Neural crest cell (in vitro differentiated cells): Measurements from ENCODE around the gene FOXF1. TPM values are rescaled to one million over a fixed set of nuclear protein-coding genes. Genes with fewer than 3 reads are reported as not detected.

Source experiments
- DNase-seq: peaks from one replicate; pipeline ENCODE4 v3.0.0; 2021; ENCODE audit warnings: low read depth, mixed read lengths, low spot score
- H3K27ac Mint-ChIP-seq: one replicate; pipeline ENCODE4 v1.8.0; 2021; ENCODE audit warnings: mild to moderate bottlenecking, mixed read lengths; ENCODE audit not compliant: unreplicated experiment
- H3K27me3 Mint-ChIP-seq: 2 replicates; pipeline ENCODE4 v1.8.0; 2021; ENCODE audit warnings: low read depth, mild to moderate bottlenecking, mixed read lengths
- H3K36me3 Mint-ChIP-seq: 2 replicates; pipeline ENCODE4 v1.8.0; 2021; ENCODE audit warnings: low read depth, mild to moderate bottlenecking, mixed read lengths
- H3K4me1 Mint-ChIP-seq: 2 replicates; pipeline ENCODE4 v1.8.0; 2021; ENCODE audit warnings: mixed read lengths
- H3K4me3 Mint-ChIP-seq: one replicate; pipeline ENCODE4 v1.8.0; 2021; ENCODE audit warnings: mild to moderate bottlenecking, mixed read lengths
- H3K9me3 Mint-ChIP-seq: 2 replicates; pipeline ENCODE4 v1.8.0; 2021; ENCODE audit warnings: mixed read lengths
- total RNA-seq: library from RNA; stranded (reverse); gene quantifications from 2 replicates; pipeline ENCODE4 v1.2.1, GENCODE V29; 2021
- TF ChIP-seq, protein P1 (sequence below): fragments of 200-600 bp; sonication (generic); conservative IDR thresholded peaks from 2 replicates; pipeline ENCODE4 v1.5.0; 2021; ENCODE audit warnings: antibody characterized with exemption, mild to moderate bottlenecking

Gene FOXF1
- total RNA-seq, 1 donor from 2014 or later, result not detected

DNA sequence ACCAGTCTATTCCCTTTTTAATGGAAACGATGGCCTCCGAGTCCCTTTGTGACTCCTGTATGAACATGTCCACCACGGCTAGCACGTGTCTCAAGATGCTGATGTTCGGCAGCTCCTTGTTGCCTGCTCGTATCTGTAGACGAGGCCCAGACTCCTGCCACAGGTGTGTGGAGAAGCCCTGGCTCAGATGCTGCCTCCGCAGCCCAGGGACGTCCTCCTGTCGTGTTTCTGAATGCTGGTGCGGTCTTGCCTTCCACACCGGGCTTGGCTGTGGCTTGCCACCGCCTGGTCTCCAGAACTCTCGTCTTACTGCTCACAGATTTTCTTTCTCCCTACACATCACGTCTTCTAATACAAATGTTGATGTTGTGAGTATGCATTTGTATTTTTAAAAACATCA, 17.0 kb downstream of the FOXF1 start:
- no peaks in the 10 kb centered on the region for H3K36me3 Mint-ChIP-seq
- TF ChIP-seq, protein P1, sequence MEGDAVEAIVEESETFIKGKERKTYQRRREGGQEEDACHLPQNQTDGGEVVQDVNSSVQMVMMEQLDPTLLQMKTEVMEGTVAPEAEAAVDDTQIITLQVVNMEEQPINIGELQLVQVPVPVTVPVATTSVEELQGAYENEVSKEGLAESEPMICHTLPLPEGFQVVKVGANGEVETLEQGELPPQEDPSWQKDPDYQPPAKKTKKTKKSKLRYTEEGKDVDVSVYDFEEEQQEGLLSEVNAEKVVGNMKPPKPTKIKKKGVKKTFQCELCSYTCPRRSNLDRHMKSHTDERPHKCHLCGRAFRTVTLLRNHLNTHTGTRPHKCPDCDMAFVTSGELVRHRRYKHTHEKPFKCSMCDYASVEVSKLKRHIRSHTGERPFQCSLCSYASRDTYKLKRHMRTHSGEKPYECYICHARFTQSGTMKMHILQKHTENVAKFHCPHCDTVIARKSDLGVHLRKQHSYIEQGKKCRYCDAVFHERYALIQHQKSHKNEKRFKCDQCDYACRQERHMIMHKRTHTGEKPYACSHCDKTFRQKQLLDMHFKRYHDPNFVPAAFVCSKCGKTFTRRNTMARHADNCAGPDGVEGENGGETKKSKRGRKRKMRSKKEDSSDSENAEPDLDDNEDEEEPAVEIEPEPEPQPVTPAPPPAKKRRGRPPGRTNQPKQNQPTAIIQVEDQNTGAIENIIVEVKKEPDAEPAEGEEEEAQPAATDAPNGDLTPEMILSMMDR, result no peak

DNA sequence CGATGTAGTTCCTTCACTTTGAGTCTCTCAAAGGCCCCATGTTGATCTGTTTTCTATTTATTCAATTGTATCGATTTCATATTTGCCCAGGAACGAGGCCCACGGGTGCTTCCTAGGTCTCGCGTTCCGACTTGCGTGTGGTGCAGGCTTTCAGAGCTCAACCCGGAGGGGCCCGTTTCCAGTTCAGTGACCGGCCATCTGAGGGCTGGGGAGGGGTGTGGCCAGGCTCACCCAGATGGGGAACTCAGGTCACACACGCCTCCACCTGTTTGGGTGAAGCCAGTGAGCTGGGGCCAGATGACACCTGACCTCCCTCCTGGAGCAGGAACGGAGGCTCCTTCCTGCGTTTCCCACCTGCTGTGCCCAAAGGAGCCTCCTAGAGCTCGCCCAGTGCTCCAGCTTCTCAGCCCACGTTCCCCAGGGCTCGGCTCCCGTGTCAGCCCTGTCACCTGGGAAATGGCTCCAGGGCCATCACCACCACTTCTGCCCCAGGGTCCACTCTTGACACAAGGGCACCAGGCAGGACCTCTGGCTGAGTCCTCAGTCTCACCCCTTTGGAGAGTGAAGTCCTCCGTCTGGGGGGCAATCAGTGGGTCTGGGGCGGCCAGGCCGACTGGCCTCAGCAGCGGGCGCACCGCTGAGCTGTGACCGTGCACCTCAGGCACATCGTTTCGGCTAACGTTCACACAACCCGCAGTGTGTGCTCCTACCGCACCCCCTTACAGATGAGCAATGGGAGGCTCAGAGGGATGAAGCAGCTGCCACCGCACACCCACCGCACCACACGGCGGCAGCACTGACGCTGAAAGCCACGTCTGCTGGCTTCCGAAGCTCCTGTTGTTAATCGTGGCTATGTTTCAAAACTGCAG, 18.0 kb downstream of the FOXF1 start:
- H3K9me3 Mint-ChIP-seq, result no peaks in the 10 kb centered on the region
- TF ChIP-seq, protein P1, result no peak
- no peak overlapping the region for H3K4me3 Mint-ChIP-seq
- no peaks in the 10 kb centered on the region for H3K36me3 Mint-ChIP-seq
- H3K27me3 Mint-ChIP-seq, result peaks cover 16% of the 10 kb centered on the region
- no peak for DNase-seq
- no peaks in the 10 kb centered on the region for H3K4me1 Mint-ChIP-seq
- no peak overlapping the region for H3K27ac Mint-ChIP-seq

More for the DNA sequence above, 17.0 kb downstream of the FOXF1 start:
- DNase-seq, result no peak
- Mint-ChIP-seq H3K9me3 (no peaks in the 10 kb centered on the region), H3K27ac (no peak overlapping the region), H3K4me1 (no peaks in the 10 kb centered on the region), H3K27me3 (peaks cover 23% of the 10 kb centered on the region), H3K4me3 (no peak overlapping the region)

DNA sequence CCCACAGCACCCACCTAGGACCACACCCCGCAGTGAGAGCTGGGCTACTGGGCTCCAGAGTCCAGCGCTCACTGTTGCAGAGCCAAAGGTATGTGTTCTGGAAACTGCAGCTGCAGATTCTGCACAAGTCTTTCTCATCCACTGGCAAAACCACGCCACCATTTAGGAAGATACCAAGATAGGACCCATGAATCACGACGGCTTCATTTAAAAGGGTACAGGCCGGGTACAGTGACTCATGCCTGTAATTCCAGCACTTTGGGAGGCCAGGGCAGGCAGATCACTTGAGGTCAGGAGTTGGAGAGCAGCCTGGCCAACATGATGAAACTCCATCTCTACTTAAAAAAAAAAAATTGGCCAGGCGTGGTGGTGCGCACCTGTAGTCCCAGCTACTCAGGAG, 18.8 kb downstream of the FOXF1 start:
- Mint-ChIP-seq H3K27ac (no peak overlapping the region), H3K4me1 (no peaks in the 10 kb centered on the region), H3K36me3 (no peaks in the 10 kb centered on the region), H3K27me3 (peaks cover 11% of the 10 kb centered on the region), H3K9me3 (no peaks in the 10 kb centered on the region), H3K4me3 (no peak overlapping the region)
- no peak for DNase-seq
- TF ChIP-seq, protein P1, result no peak

DNA sequence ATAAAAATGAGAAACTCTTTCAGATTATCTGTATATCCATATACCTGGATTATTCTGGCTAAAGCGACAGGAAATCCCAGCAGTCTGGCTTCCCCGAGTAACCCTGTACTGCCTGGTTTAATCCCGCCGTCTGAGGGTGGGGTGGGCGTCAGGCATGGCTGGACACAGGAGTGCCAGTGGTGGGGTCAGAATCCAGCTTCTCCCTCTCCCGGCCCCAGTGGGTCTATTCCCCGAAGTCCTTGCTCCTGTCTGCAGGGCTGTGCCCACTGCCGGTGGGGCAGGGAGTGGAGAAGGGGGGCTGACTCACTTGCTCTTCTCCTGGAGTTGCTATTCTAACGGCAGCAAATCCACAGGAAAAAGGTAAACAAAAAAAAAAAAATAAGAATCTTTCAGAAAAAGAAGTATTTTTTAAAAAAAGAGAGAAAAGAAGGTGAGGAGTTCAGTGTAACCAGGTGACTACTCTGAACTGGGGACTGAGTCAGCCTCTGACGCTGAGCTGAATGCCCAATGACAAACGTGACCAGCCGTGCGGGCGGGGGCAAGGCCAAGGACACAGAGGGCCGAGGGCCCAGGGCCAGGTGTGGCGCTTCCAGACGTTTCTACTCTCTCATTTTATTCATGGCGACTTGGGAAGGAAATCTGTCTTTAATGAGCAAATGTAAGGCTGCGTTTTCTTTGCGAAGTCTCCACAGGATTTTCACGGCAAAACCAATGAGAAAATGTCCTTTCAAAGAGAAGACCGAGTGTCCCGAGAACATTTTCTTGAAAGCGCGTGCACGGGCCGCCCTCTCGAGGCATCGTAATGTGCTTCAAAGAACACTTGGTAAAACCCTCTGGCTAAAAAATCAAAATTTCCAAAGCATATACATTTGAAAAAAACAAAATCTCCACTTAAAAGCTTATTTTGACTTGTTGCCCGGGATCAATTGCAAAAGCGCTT, 20.2 kb downstream of the FOXF1 start:
- no peaks in the 10 kb centered on the region for H3K9me3 Mint-ChIP-seq
- H3K27me3 Mint-ChIP-seq, result peaks cover 11% of the 10 kb centered on the region
- no peak overlapping the region for H3K27ac Mint-ChIP-seq
- no peak overlapping the region for H3K4me3 Mint-ChIP-seq
- no peaks in the 10 kb centered on the region for H3K36me3 Mint-ChIP-seq
- TF ChIP-seq, protein P1, result no peak
- no peaks in the 10 kb centered on the region for H3K4me1 Mint-ChIP-seq
- DNase-seq, result no peak

DNA sequence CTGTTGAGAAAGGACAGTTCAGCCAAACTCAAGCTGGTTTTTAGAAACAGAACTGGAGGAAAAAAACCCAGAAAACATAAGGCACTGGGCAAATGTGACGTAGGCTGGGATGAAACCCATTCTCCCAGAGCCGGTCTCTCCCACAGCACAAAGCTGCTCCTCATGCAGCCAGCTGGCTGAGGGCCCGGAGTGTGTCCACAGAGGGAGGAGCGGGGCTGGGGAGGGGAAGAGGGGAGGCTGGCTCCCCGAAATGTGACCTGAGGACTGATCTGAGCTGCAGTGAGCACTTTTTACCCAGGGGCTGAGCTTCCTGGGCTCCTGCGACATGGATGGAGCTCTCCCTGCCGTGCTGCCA, 20.8 kb downstream of the FOXF1 start:
- H3K9me3 Mint-ChIP-seq, result no peaks in the 10 kb centered on the region
- H3K27ac Mint-ChIP-seq, result no peak overlapping the region

More for the DNA sequence above, 20.8 kb downstream of the FOXF1 start:
- Mint-ChIP-seq H3K4me3 (no peak overlapping the region), H3K36me3 (no peaks in the 10 kb centered on the region), H3K4me1 (peaks cover 3% of the 10 kb centered on the region), H3K27me3 (peaks cover 8% of the 10 kb centered on the region)
- TF ChIP-seq, protein P1, result no peak
- no peak for DNase-seq
